HUES64 (cell line): Measurements from ENCODE around the gene C1GALT1.

Source experiments
- H3K27ac ChIP-seq: 2 replicates; pipeline ENCODE4 v1.7.0; 2013; ENCODE audit warnings: low read depth, low read length, inconsistent platforms
- H3K27me3 ChIP-seq: 2 replicates; pipeline ENCODE4 v1.6.1; 2013; ENCODE audit warnings: mild to moderate bottlenecking, low read length; ENCODE audit not compliant: insufficient read depth
- H3K36me3 ChIP-seq: 2 replicates; pipeline ENCODE4 v1.6.1; 2013; ENCODE audit warnings: mild to moderate bottlenecking, low read length; ENCODE audit not compliant: insufficient read depth
- H3K4me1 ChIP-seq: 2 replicates; pipeline ENCODE4 v1.6.1; 2013; ENCODE audit warnings: mild to moderate bottlenecking, low read length, moderate library complexity; ENCODE audit not compliant: insufficient read depth
- H3K4me3 ChIP-seq: 2 replicates; pipeline ENCODE4 v1.5.1; 2013; ENCODE audit warnings: mild to moderate bottlenecking, low read length, moderate library complexity
- H3K9ac ChIP-seq: 2 replicates; pipeline ENCODE4 v1.6.1; 2013; ENCODE audit warnings: mild to moderate bottlenecking, low read depth, low read length
- H3K9me3 ChIP-seq: 2 replicates; pipeline ENCODE4 v1.6.1; 2013; ENCODE audit warnings: low read depth, low read length; ENCODE audit not compliant: insufficient read depth
- WGBS: fragments of 150-250, 120-280 bp; methylation state at CpG from one replicate; pipeline ENCODE4 v1.1.7; 2013; ENCODE audit warnings: missing lambda C conversion rate; 5-methylcytosine and 5-hydroxymethylcytosine counted together

The C1GALT1 gene

GRCh38 chr7:7257899-7258692 lies 75.8 kb downstream of the C1GALT1 start:
- Histone ChIP-seq H3K4me3 (no peak overlapping the region), H3K9ac (no peak overlapping the region), H3K36me3 (peaks cover 13% of the 10 kb centered on the region), H3K27ac (no peak overlapping the region), H3K4me1 (peaks cover 4% of the 10 kb centered on the region; the same call in 1 of the 2 replicates), H3K27me3 (no peaks in the 10 kb centered on the region), H3K9me3 (no peaks in the 10 kb centered on the region)
- WGBS: 95% methylated on average over 5 of the region's 7 CpGs

- H3K9me3 ChIP-seq: no peaks in the 10 kb centered on the region
- H3K36me3 ChIP-seq: peaks cover 2% of the 10 kb centered on the region; the same call in 1 of the 2 replicates
- peaks cover 4% of the 10 kb centered on the region; the same call in 1 of the 2 replicates for H3K4me1 ChIP-seq
- H3K27ac ChIP-seq: no peak overlapping the region
- no peak overlapping the region for H3K9ac ChIP-seq
- no peak overlapping the region for H3K4me3 ChIP-seq
- no peaks in the 10 kb centered on the region for H3K27me3 ChIP-seq
These were observed 79.5 kb downstream of the C1GALT1 start for GRCh38 chr7:7261863-7262262.

- H3K4me1 ChIP-seq: peaks cover 4% of the 10 kb centered on the region; the same call in 1 of the 2 replicates
- 92% methylated on average over 5 of the region's 5 CpGs for WGBS
- no peak overlapping the region for H3K9ac ChIP-seq
- H3K27me3 ChIP-seq: no peaks in the 10 kb centered on the region
- H3K27ac ChIP-seq: no peak overlapping the region
- H3K4me3 ChIP-seq: no peak overlapping the region
- no peaks in the 10 kb centered on the region for H3K9me3 ChIP-seq
- peaks cover 2% of the 10 kb centered on the region; the same call in 1 of the 2 replicates for H3K36me3 ChIP-seq
These were observed 81.2 kb downstream of the C1GALT1 start for GRCh38 chr7:7263297-7264230.

GRCh38 chr7:7264306-7265040 lies 82.1 kb downstream of the C1GALT1 start:
- no peaks in the 10 kb centered on the region for H3K9me3 ChIP-seq
- no peaks in the 10 kb centered on the region for H3K4me1 ChIP-seq
- 96% methylated on average over 9 of the region's 9 CpGs for WGBS
- H3K4me3 ChIP-seq: no peak overlapping the region
- no peaks in the 10 kb centered on the region for H3K27me3 ChIP-seq
- no peaks in the 10 kb centered on the region for H3K36me3 ChIP-seq
- H3K9ac ChIP-seq: no peak overlapping the region
- H3K27ac ChIP-seq: no peak overlapping the region

- Histone ChIP-seq H3K9ac (no peak overlapping the region), H3K4me3 (no peak overlapping the region), H3K4me1 (no peaks in the 10 kb centered on the region), H3K36me3 (no peaks in the 10 kb centered on the region), H3K27me3 (no peaks in the 10 kb centered on the region), H3K27ac (no peak overlapping the region), H3K9me3 (no peaks in the 10 kb centered on the region)
- 92% methylated on average over 8 of the region's 8 CpGs for WGBS
These were observed 83.0 kb downstream of the C1GALT1 start for GRCh38 chr7:7265081-7266075.

- Histone ChIP-seq H3K4me1 (no peaks in the 10 kb centered on the region), H3K4me3 (no peak overlapping the region), H3K9ac (no peak overlapping the region), H3K27ac (no peak overlapping the region), H3K27me3 (no peaks in the 10 kb centered on the region), H3K36me3 (no peaks in the 10 kb centered on the region), H3K9me3 (no peaks in the 10 kb centered on the region)
- WGBS: 74% methylated on average over 6 of the region's 6 CpGs
These were observed 84.0 kb downstream of the C1GALT1 start for GRCh38 chr7:7266257-7266881.

GRCh38 chr7:7271094-7271874 lies 88.9 kb downstream of the C1GALT1 start:
- no peak overlapping the region for H3K4me3 ChIP-seq

GRCh38 chr7:7272294-7272693 lies 90.0 kb downstream of the C1GALT1 start:
- no CpG with 5 or more reads among the region's 1 CpG for WGBS
- Histone ChIP-seq H3K4me1 (0 out of 2 replicates have a peak, but pooled peaks cover 4% of the 10 kb centered on the region), H3K9me3 (no peaks in the 10 kb centered on the region), H3K27ac (no peak overlapping the region), H3K27me3 (no peaks in the 10 kb centered on the region), H3K4me3 (no peak overlapping the region), H3K36me3 (no peaks in the 10 kb centered on the region), H3K9ac (no peak overlapping the region)

More at GRCh38 chr7:7271094-7271874, 88.9 kb downstream of the C1GALT1 start:
- Histone ChIP-seq H3K4me1 (0 out of 2 replicates have a peak, but pooled peaks cover 4% of the 10 kb centered on the region), H3K36me3 (no peaks in the 10 kb centered on the region), H3K9ac (no peak overlapping the region), H3K9me3 (no peaks in the 10 kb centered on the region), H3K27ac (no peak overlapping the region), H3K27me3 (no peaks in the 10 kb centered on the region)
- WGBS: 91% methylated on average over 10 of the region's 10 CpGs

GRCh38 chr7:7274782-7275181 lies 92.4 kb downstream of the C1GALT1 start:
- no peaks in the 10 kb centered on the region for H3K36me3 ChIP-seq
- no peak overlapping the region for H3K27ac ChIP-seq
- no peak overlapping the region for H3K9ac ChIP-seq
- H3K4me3 ChIP-seq: no peak overlapping the region
- 0 out of 2 replicates have a peak, but pooled peaks cover 4% of the 10 kb centered on the region for H3K4me1 ChIP-seq
- no peaks in the 10 kb centered on the region for H3K9me3 ChIP-seq
- WGBS: 39% methylated on average over 2 of the region's 3 CpGs
- no peaks in the 10 kb centered on the region for H3K27me3 ChIP-seq
